Measurements from ENCODE around the gene NIM1K. TPM values are rescaled to one million over a fixed set of nuclear protein-coding genes. Genes with fewer than 3 reads are reported as not detected.

The NIM1K gene
- 0.54 and 0.56 TPM in 2 replicates for total RNA-seq (2012; rRNA removed)
- 0.42 and 0.68 TPM in 2 replicates for polyA plus RNA-seq (2012; rRNA removed)
- polyA plus RNA-seq (2012; cell fraction: cytosol; rRNA removed) = 0.31 and 0.60 TPM in 2 replicates
- 0.27 and 0.42 TPM in 2 replicates for polyA plus RNA-seq (2012; cell fraction: nucleus; rRNA removed; ENCODE audit: low replicate concordance)
- percentile 31 among the genes with signal in this experiment for Bru-seq, nascent RNA
- percentile 41 among the genes with signal in this experiment for BruChase-seq, experiment 1, labeled RNA remaining after a 6-hour chase
- BruChase-seq, experiment 2, labeled RNA remaining after a 2-hour chase = percentile 33 among the genes with signal in this experiment
- long read RNA-seq, partial matches to known transcripts = 1 of 1 reads
- long read RNA-seq, other reads (novel, unspliced or antisense) = 0 of 1 reads

GRCh38 chr5:43191740-43192557, at the start of gene NIM1K:
NIM1K (plus strand) TSS chr5:43192225; CDS start chr5:43245776, 53,551 bp downstream.
- Histone ChIP-seq H2BK5ac (ENCODE audit: low read depth, low read length, poor library complexity, severe bottlenecking) (no peak within 1 kb of the TSS), H4K5ac (ENCODE audit: low read depth, low read length) (no peak within 1 kb of the TSS), H3K14ac (replicated peaks; ENCODE audit: low read depth, low read length) (no peak within 1 kb of the TSS), H3K27ac (ENCODE audit: insufficient read depth, low read length) (no peak within 1 kb of the TSS), H3K4me1 (ENCODE audit: control insufficient read depth, insufficient read depth, low read length) (peaks cover 3% of the 10 kb centered on the region), H3K36me3 (ENCODE audit: control insufficient read depth, insufficient read depth, low read length) (no peaks in the 10 kb centered on the region), H3K18ac (ENCODE audit: low read depth, low read length) (no peak within 1 kb of the TSS), H2AK5ac (ENCODE audit: low read depth, low read length) (no peak within 1 kb of the TSS), H3K23ac (ENCODE audit: low read depth, low read length) (peak within 1 kb of the TSS; percentile 27; the same call in 1 of the 2 replicates), H4K20me1 (ENCODE audit: insufficient read depth, low read length) (no peaks in the 10 kb centered on the region), H4K91ac (ENCODE audit: insufficient read depth, low read depth, low read length) (no peak within 1 kb of the TSS), H3K4ac (ENCODE audit: low read depth, low read length) (0 out of 2 replicates have a peak within 1 kb of the TSS, but pooled peaks have one; percentile 15), H3K9me3 (ENCODE audit: control insufficient read depth, insufficient read depth, low read length) (no peaks in the 10 kb centered on the region), H2BK120ac (ENCODE audit: low read depth, low read length) (no peak within 1 kb of the TSS), H3K56ac (ENCODE audit: extremely low read depth, insufficient read depth, low read length) (no peak within 1 kb of the TSS), H3K79me1 (ENCODE audit: low read depth in 1 of 2, low read length in 2 of 2) (no peaks in the 10 kb centered on the region), H3K4me2 (ENCODE audit: low read depth, low read length) (peak within 1 kb of the TSS; percentile 94), H2BK15ac (ENCODE audit: low read depth, low read length) (no peak within 1 kb of the TSS), H2AFZ (replicated peaks; ENCODE audit: low read length, poor library complexity) (peak within 1 kb of the TSS; percentile 87), H2BK20ac (ENCODE audit: low read depth, low read length) (no peak within 1 kb of the TSS), H4K8ac (ENCODE audit: low read depth in 2 of 2, low read length in 2 of 2) (no peak within 1 kb of the TSS), H3K9me1 (ENCODE audit: insufficient read depth, low read length) (no peaks in the 10 kb centered on the region), H3K9ac (ENCODE audit: low read depth, low read length) (0 out of 2 replicates have a peak within 1 kb of the TSS, but pooled peaks have one; percentile 7), H3K4me3 (ENCODE audit: insufficient read depth, low read depth, low read length) (peak within 1 kb of the TSS; percentile 36), H2AK9ac (replicated peaks; ENCODE audit: low read depth, low read length, poor library complexity) (peak within 1 kb of the TSS; percentile 79), H3K27me3 (ENCODE audit: control insufficient read depth, insufficient read depth, low read length) (no peaks in the 10 kb centered on the region)
- in situ Hi-C loops (cut with MboI; ENCODE audit: low sequenced_read_pairs) (no loop called here), intact Hi-C loops (cut with micrococcal nuclease) (loop anchor here (5.0 kb wide), 1 partner anchor 70 kb away; the partner anchor contains the start of gene ZNF131), dilution Hi-C loops (cut with HindIII; ENCODE audit: low sequenced_read_pairs, unreplicated experiment) (no loop called here)
- TF ChIP-seq BHLHE40 (IDR thresholded peaks at IDR 0.05; ENCODE audit: low read depth, low read length) (no peak), CHD1 (IDR thresholded peaks at IDR 0.05; ENCODE audit: low read depth, low read length) (no peak), CEBPB (IDR thresholded peaks at IDR 0.05; ENCODE audit: low read depth, low read length) (no peak), POLR2A (IDR thresholded peaks at IDR 0.05; ENCODE audit: low read depth, low read length) (no peak), RCOR1 (IDR thresholded peaks at IDR 0.05; ENCODE audit: insufficient replicate concordance, low read length) (no peak), FOS (IDR thresholded peaks at IDR 0.05; ENCODE audit: low read depth, low read length) (no peak), USF2 (IDR thresholded peaks at IDR 0.05; ENCODE audit: low read depth, low read length) (no peak), SMC3 (IDR thresholded peaks at IDR 0.05; ENCODE audit: low read depth, low read length) (no peak), RAD21 (IDR thresholded peaks at IDR 0.05; ENCODE audit: low read length) (no peak)
- WGBS, 2 experiments (ENCODE audit: extremely low coverage in 2 of 2, insufficient read length in 1 of 2) = 0% methylated on average over 14 of the region's 64 CpGs; no CpG with 5 or more reads in 1 of the 2 experiments
- DNase-seq (peak; percentile 27), ATAC-seq (ENCODE audit: low read depth) (peak; percentile 82)
- ChIA-PET POLR2A (ENCODE audit: unreplicated experiment) (no interaction called here), CTCF (no interaction called here)
- no TSS peak for BruUV-seq (replicated peaks)

Data from IMR-90 (cell line).